Gastrocnemius medialis (tissue), 4 donors: ENCODE measurements around the gene PRKG1.

Experiments
- CTCF ChIP-seq, 5 experiments: fragments of 450-650 bp in 3 of 5; fragments of 200-600 bp in 2 of 5; sonication (generic) in 2 of 5; IDR thresholded peaks in 4 of 5; conservative IDR thresholded peaks in 1 of 5; 1 replicate in 4 of 5; 2 replicates in 1 of 5; pipeline ENCODE4 v1.5.1; 2016 to 2019; ENCODE audit warnings: antibody characterized with exemption in 5 of 5, mild to moderate bottlenecking in 3 of 5, moderate library complexity in 3 of 5
- POLR2A ChIP-seq, 2 donors: fragments of 450-650 bp; IDR thresholded peaks; one replicate each; pipeline ENCODE4 v1.6.1; 2017; ENCODE audit warnings: antibody characterized with exemption in 2 of 2, mild to moderate bottlenecking in 2 of 2, moderate library complexity in 2 of 2

GRCh38 chr10:51691135-51691534, 616.8 kb downstream of the PRKG1 start:
- TF ChIP-seq CTCF (IDR thresholded peaks at IDR 0.05 in 4 of 5, conservative IDR thresholded peaks at IDR 0.05 in 1 of 5) (no peak), POLR2A (IDR thresholded peaks at IDR 0.05) (no peak)
